Heart right ventricle (tissue), 16 donors: ENCODE results near the gene ALPP. TPM values are rescaled to one million over a fixed set of nuclear protein-coding genes. Genes with fewer than 3 reads are reported as not detected.

Source experiments
- ATAC-seq, 8 donors: fragments of 200-7000 bp; cut with Tn5 transposase; one replicate each; pipeline ENCODE4 v1.9.1; 2020; ENCODE audit warnings: mild to moderate bottlenecking in 8 of 8, moderate library complexity in 8 of 8, moderate number of reproducible peaks in 1 of 8
- DNase-seq, 2 donors: peaks; one replicate each; pipeline ENCODE4 v3.0.0-alpha.2; 2020
- H3K27ac ChIP-seq, 10 donors: fragments of 200-600 bp; sonication (generic) in 2 of 10; one replicate each; pipeline versions ENCODE4 v1.5.0 to v1.8.0; 2020 to 2022; ENCODE audit warnings: mild to moderate bottlenecking in 3 of 10
- H3K27me3 ChIP-seq, 7 donors: fragments of 200-600 bp; one replicate each; pipeline ENCODE4 v1.8.0; 2021 to 2022; ENCODE audit warnings: mild to moderate bottlenecking in 2 of 7
- H3K36me3 ChIP-seq, 9 donors: fragments of 200-600 bp; sonication (generic) in 1 of 9; one replicate each; pipeline versions ENCODE4 v1.5.0 to v1.8.0; 2020 to 2022; ENCODE audit warnings: mild to moderate bottlenecking in 2 of 9
- H3K4me1 ChIP-seq, 9 donors: fragments of 200-600 bp; sonication (generic) in 1 of 9; one replicate each; pipeline versions ENCODE4 v1.5.0 to v1.8.0; 2020 to 2022; ENCODE audit warnings: mild to moderate bottlenecking in 4 of 9
- H3K4me3 ChIP-seq, 10 donors: fragments of 200-600 bp; sonication (generic) in 2 of 10; one replicate each; pipeline versions ENCODE4 v1.5.0 to v1.8.0; 2020 to 2022; ENCODE audit warnings: mild to moderate bottlenecking in 7 of 10, moderate library complexity in 2 of 10
- H3K9me3 ChIP-seq, 11 donors: fragments of 200-600 bp in 10 of 11; sonication (generic) in 2 of 11; one replicate each; pipeline versions ENCODE4 v1.5.0 to v1.8.0; 2013 to 2022; ENCODE audit warnings: mild to moderate bottlenecking in 2 of 11, control low read depth in 1 of 11, moderate library complexity in 1 of 11
- WGBS, 2 donors: extraction: QIAGEN DNeasy Blood & Tissue Kit; methylation state at CpG; one replicate each; pipeline ENCODE4 v1.1.7; 2013; ENCODE audit warnings: inconsistent platforms in 1 of 2; 5-methylcytosine and 5-hydroxymethylcytosine counted together
- intact Hi-C, 10 donors: fragments of 100-400 bp; cut with DNase I; formaldehyde crosslinking; loops; one replicate each; pipeline versions ENCODE4 v1.11.1 to v1.14.2; 2022
- polyA plus RNA-seq, 2 donors: library from polyadenylated mRNA; stranded (reverse); fragments of 200-250 nt; gene quantifications; one replicate each; pipeline ENCODE4 v1.2.3, GENCODE V29; 2013
- total RNA-seq, 10 donors: library from RNA; stranded (reverse); fragmentation: NEBNext Ultra II Directional in 3 of 10; extraction: Animal tissue kit (Norgen Biotek cat#: 25700) in 3 of 10; gene quantifications; one replicate each; pipeline versions ENCODE4 v1.2.1 to v1.2.4, GENCODE V29; 2021 to 2023
- TF ChIP-seq, protein P1 (sequence below), 9 donors: fragments of 200-600 bp; sonication (generic) in 2 of 9; IDR thresholded peaks; one replicate each; pipeline versions ENCODE4 v1.5.0 to v1.8.0; 2021 to 2022; ENCODE audit warnings: antibody characterized with exemption in 9 of 9, mild to moderate bottlenecking in 5 of 9, moderate library complexity in 1 of 9
- donor health status: Arrhythmogenic right ventricular cardiomyopathy.
- donor health status: ischemic (EF 13 %, LVEDD 7.1; RV severe dilation, severe dysfunction).
- donor health status: healthy with polysubstance abuse.
- donor health status: DM: no; HTN: yes; CAD: no.
- donor health status: DM: no; HTN: no; CAD: no.
- donor health status: ischemic (EF 25% LVEDD 6.9; RV normal size, moderate dysfunction).
- donor health status: ischemic (EF 25% LVEDD 5.7; RV mildly dilated, moderate dysfunction).
- donor health status: healthy.
- donor health status: DM: yes; HTN: yes; CAD: no.
- donor health status: Ischemic cardiomyopathy.
- donor health status: ischemic (EF 35%, LVEDD 5.7; RV mildly dilated, moderate dysfunction).
- donor health status: nonischemic (EF 11% LVEDD 7.7; RV severe dilation, severe dysfunction).
- donor health status: DM: yes; HTN: yes; CAD: no.
- donor health status: PGD.
- donor health status: ischemic (EF 29% LVEDD 5.4; RV normal size, mild dysfunction).
- donor health status: nonischemic (EF 23%, LVEDD 6.1; RV moderate dilation, normal function).

The ALPP gene
- total and polyA plus RNA-seq, 12 donors, result not detected

DNA sequence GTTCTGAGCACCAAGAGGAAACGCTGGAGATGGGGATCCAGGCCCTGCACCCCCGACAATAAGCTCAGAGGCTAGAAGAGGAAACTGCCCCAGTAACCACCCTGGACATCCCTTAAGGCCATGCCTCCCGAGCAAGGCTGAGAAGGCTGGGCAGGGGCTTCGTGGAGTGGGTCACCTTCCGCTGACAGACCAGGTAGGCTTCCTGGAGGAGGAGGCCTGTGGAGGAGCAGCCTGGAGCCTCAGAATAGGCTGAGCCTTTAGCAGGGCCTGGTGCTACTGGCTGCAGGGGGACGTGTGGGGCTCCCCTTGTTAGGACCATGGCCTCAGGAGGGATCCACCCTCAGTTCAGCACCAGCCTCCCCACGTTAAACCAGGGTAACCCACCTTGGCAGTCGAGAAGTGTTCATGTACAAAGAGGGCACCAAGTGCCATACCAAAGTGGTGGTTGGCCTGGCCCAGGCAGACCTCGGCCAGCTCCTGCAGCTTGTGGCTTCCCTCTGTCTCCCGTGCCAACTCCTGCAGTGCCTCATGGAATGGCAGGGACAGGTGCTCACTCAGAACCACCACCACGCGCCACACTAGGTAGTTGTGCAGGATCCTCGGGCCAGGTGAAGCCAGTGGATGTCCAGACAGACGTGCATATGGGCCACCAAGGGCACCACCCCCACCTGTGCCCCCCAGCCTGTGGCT lies 28.5 kb upstream of the ALPP start:
- H3K27me3 ChIP-seq, result peaks cover 22 to 83% (median 62%) of the 10 kb centered on the region in 7 donors
- intact Hi-C loops, result no loop called here
- DNase-seq (no peak), ATAC-seq (no peak)
- H3K27ac ChIP-seq, result no peak overlapping the region
- TF ChIP-seq, protein P1, sequence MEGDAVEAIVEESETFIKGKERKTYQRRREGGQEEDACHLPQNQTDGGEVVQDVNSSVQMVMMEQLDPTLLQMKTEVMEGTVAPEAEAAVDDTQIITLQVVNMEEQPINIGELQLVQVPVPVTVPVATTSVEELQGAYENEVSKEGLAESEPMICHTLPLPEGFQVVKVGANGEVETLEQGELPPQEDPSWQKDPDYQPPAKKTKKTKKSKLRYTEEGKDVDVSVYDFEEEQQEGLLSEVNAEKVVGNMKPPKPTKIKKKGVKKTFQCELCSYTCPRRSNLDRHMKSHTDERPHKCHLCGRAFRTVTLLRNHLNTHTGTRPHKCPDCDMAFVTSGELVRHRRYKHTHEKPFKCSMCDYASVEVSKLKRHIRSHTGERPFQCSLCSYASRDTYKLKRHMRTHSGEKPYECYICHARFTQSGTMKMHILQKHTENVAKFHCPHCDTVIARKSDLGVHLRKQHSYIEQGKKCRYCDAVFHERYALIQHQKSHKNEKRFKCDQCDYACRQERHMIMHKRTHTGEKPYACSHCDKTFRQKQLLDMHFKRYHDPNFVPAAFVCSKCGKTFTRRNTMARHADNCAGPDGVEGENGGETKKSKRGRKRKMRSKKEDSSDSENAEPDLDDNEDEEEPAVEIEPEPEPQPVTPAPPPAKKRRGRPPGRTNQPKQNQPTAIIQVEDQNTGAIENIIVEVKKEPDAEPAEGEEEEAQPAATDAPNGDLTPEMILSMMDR (IDR thresholded peaks at IDR 0.05), result no peak
- 67 to 72% methylated on average over 14 of the region's 14 CpGs for WGBS, 2 donors
- peaks cover 0 to 15% (median 9%) of the 10 kb centered on the region in 9 donors for H3K4me1 ChIP-seq
- no peaks in the 10 kb centered on the region for H3K36me3 ChIP-seq
- H3K4me3 ChIP-seq, result no peak overlapping the region
- no peaks in the 10 kb centered on the region for H3K9me3 ChIP-seq

DNA sequence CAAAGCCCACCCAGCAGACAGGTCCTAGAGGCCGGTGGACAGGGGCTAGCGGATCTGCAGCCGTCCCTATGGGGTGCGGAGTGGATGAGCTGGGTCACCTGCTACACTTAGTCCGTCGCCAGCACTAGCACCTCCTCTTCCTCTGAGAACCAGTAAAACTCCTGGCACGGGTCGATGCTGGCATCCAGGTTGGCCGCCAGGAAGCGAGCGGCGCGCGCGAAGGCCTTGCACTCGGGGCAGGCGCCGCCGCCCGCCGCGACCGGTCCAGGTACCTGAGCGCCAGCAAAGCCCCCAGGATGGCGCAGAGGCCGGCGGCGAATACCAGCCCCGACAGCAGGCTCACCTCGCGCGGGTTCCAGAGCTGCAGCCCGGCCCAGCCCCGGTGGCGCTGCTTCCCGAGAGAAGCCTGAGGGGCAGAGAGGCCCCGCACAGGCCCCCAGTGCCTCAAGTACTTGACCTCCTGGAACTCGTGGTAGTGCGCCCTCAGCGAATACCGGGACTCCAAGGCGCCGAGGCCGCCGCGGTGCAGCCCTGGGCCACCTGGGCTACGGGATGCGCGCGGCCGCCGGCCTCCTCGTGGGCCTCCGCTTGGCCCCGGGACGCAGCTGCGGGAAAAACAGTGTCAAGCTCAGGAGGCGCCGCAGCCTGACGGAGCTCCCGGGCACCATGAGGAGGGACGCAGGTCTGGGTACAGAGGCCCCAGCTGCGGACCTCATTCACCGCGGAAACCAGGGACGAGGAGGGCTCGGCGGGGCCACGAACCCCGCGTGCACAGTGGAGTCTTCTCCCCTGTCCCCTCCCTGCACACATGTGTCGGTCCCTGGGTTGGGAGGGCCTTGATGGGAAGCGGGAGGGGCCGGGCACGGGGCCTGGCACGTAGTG lies 27.5 kb upstream of the ALPP start:
- Histone ChIP-seq H3K4me1 (peaks cover 0 to 15% (median 9%) of the 10 kb centered on the region in 9 donors), H3K4me3 (no peak overlapping the region), H3K27ac (no peak overlapping the region), H3K36me3 (no peaks in the 10 kb centered on the region), H3K27me3 (peaks cover 22 to 85% (median 62%) of the 10 kb centered on the region in 7 donors), H3K9me3 (no peaks in the 10 kb centered on the region)
- WGBS, 2 donors, result 11 to 12% methylated on average over 67 to 76 of the region's 76 CpGs
- TF ChIP-seq, protein P1 (IDR thresholded peaks at IDR 0.05), result no peak
- intact Hi-C loops, result no loop called here
- no peak for DNase-seq
- no peak for ATAC-seq

DNA sequence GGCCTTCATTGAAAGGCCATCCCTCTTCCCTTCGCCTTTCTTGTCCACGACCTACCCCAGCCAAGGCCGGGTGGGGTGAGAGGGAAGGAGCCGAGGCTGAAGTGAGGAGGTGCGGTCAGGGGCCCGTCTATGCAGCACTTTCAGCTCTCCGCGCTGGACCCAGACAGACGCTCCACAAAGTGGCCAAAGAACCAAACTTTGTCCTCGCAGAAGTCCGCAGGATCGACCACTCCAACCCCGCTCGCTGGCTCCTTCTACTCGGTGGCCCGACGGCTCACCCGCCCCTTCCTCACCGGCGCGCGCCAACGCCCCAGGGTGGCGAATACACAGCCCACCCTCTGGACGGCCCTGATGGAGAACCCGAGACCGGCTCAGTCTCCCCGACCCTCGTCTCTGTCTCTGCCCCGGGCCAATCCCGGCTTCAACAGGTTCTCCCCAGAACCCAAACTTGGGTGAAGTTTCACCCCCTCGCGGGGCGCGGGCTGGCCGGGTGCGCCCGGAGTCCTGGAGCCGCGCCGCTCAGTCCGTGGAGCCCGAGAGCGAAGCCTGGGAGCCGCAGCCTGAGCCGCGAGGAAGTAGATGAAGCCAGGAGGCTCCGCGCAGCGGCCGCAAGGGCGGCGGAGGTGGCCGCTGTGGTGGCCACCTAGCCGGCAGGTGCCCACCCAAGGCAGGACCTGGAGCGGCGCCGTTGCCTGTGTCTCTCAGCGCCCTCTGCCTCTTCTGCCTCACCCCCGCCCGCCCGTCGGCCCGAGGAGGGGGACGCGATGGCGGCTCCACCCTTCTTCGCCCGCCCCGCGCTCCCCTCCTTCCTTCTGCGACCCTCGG lies 26.7 kb upstream of the ALPP start:
- peaks cover 0 to 15% (median 9%) of the 10 kb centered on the region in 9 donors for H3K4me1 ChIP-seq
- no peak overlapping the region for H3K27ac ChIP-seq
- H3K36me3 ChIP-seq, result no peaks in the 10 kb centered on the region
- intact Hi-C loops, result no loop called here
- no peak overlapping the region for H3K4me3 ChIP-seq
- H3K27me3 ChIP-seq, result peaks cover 22 to 84% (median 62%) of the 10 kb centered on the region in 7 donors
- DNase-seq (no peak), ATAC-seq (peak in 1 of 8 donors; percentile 19)
- TF ChIP-seq, protein P1 (IDR thresholded peaks at IDR 0.05), result no peak
- WGBS, 2 donors, result 18 to 21% methylated on average over 70 to 73 of the region's 73 CpGs
- H3K9me3 ChIP-seq, result no peaks in the 10 kb centered on the region
